ENCODE results near the gene WDR82. TPM values are rescaled to one million over a fixed set of nuclear protein-coding genes. Genes with fewer than 3 reads are reported as not detected.

Gene WDR82
- total and polyA plus RNA-seq, 2 of the 8 experiments (the other 6 are each of a cell fraction or from before 2014, with no cell fraction given): 33.5 to 82.7 TPM

GRCh38 chr3:52281981-52282801 lies 3.7 kb upstream of the WDR82 start:
- no peak overlapping the region for H2BK20ac ChIP-seq (ENCODE audit: low read length)
- no peak overlapping the region for H3K14ac ChIP-seq (ENCODE audit: insufficient read length)
- no peak for DNase-seq (ENCODE audit: low read depth in 1 of 2, low spot score in 2 of 2)
- WGBS, 2 experiments (ENCODE audit: extremely low coverage in 1 of 2, insufficient coverage in 1 of 2, insufficient read length in 1 of 2, insufficient replicate concordance in 2 of 2, low coverage in 1 of 2, low lambda C conversion rate in 2 of 2, missing lambda C conversion rate in 1 of 2): 91% methylated on average over 8 of the region's 8 CpGs; no CpG with 5 or more reads in 1 of the 2 experiments
- no peak overlapping the region for H4K91ac ChIP-seq (replicated peaks; ENCODE audit: insufficient read length, low read length)
- H3K4me1 ChIP-seq (replicated peaks in 1 of 4; ENCODE audit: control insufficient read depth in 3 of 4, insufficient read depth in 4 of 4, low read length in 3 of 4): peaks cover 0 to 3% (median 2%) of the 10 kb centered on the region in 4 experiments; a peak in 4 of 7 replicates
- no peak overlapping the region for H2BK15ac ChIP-seq (ENCODE audit: low read length)
- no peak overlapping the region for H2AK5ac ChIP-seq (ENCODE audit: low read depth, low read length)
- no peaks in the 10 kb centered on the region for H3K36me3 ChIP-seq (ENCODE audit: control insufficient read depth in 2 of 4, insufficient read depth in 4 of 4, low read length in 3 of 4)
- peaks cover 10% of the 10 kb centered on the region for H3K23me2 ChIP-seq (ENCODE audit: low read depth, low read length)
- H3K27me3 ChIP-seq (replicated peaks in 1 of 4; ENCODE audit: control insufficient read depth in 3 of 4, extremely low read depth in 1 of 4, insufficient read depth in 3 of 4, low read length in 3 of 4): no peaks in the 10 kb centered on the region
- H4K8ac ChIP-seq (ENCODE audit: extremely low read depth, insufficient read depth, low read length): no peak overlapping the region
- no peak overlapping the region for H3K4ac ChIP-seq (replicated peaks; ENCODE audit: insufficient read length, low read depth, low read length)
- H3K27ac ChIP-seq (ENCODE audit: low read depth, low read length): no peak overlapping the region
- H3K9me3 ChIP-seq (ENCODE audit: insufficient read depth in 2 of 2, low read depth in 1 of 2, low read length in 1 of 2): no peaks in the 10 kb centered on the region
- CTCF ChIA-PET (ENCODE audit: partially characterized antibody): interaction anchor here (0.9 to 2.1 kb wide), 9 partner anchors 8 to 107 kb away, joined by 3 to 5 read pairs (median 4); no protein-coding TSS in a partner anchor
- H3K79me1 ChIP-seq (ENCODE audit: low read depth, low read length): no peaks in the 10 kb centered on the region; the same call in 1 of the 2 replicates
- peaks cover 6 to 10% of the 10 kb centered on the region in 2 experiments for H3K79me2 ChIP-seq (ENCODE audit: control insufficient read depth in 1 of 2, insufficient read depth in 2 of 2, low read length in 2 of 2)
- H3K4me2 ChIP-seq (ENCODE audit: insufficient read depth in 1 of 2, low read depth in 2 of 2, low read length in 2 of 2): no peak overlapping the region
- H3K4me3 ChIP-seq (ENCODE audit: extremely low read depth in 1 of 4, insufficient read depth in 2 of 4, low read depth in 3 of 4, low read length in 4 of 4): no peak overlapping the region
- no peak overlapping the region for H2BK12ac ChIP-seq (ENCODE audit: low read depth, low read length)
- no peaks in the 10 kb centered on the region for H4K20me1 ChIP-seq (replicated peaks in 1 of 2; ENCODE audit: control insufficient read depth in 1 of 2, insufficient read depth in 2 of 2, low read length in 2 of 2)
- no peak overlapping the region for H3K23ac ChIP-seq (ENCODE audit: insufficient read length)
- no peak overlapping the region for H2AFZ ChIP-seq (ENCODE audit: low read length)
- no peak overlapping the region for H3K56ac ChIP-seq (replicated peaks; ENCODE audit: insufficient read length, low read depth, low read length)
- no peak overlapping the region for H3K18ac ChIP-seq (ENCODE audit: extremely low read depth, low read length)
- H4K5ac ChIP-seq (ENCODE audit: insufficient read length, low read depth, low read length): no peak overlapping the region
- H3K9ac ChIP-seq (replicated peaks in 1 of 4; ENCODE audit: extremely low read depth in 1 of 4, low read depth in 3 of 4, low read length in 3 of 4): no peak overlapping the region
- H2BK120ac ChIP-seq (replicated peaks; ENCODE audit: low read depth, low read length): no peak overlapping the region
- POLR2A ChIA-PET (ENCODE audit: partially characterized antibody): interaction anchor here (1.2 to 1.6 kb wide), 4 partner anchors 17 to 35 kb away, joined by 3 to 8 read pairs (median 4); no protein-coding TSS in a partner anchor
- no peak for FAIRE-seq
- H2BK5ac ChIP-seq (ENCODE audit: low read depth, low read length): no peak overlapping the region
- no peak for TF ChIP-seq EP300 (IDR thresholded peaks at IDR 0.05; ENCODE audit: borderline replicate concordance in 1 of 2, low read depth in 2 of 2, low read length in 2 of 2)
- no peak for TF ChIP-seq POU5F1 (IDR thresholded peaks at IDR 0.05; ENCODE audit: low read depth, low read length)
- TF ChIP-seq TCF12 (IDR thresholded peaks at IDR 0.05; ENCODE audit: low read depth, low read length): no peak
- TF ChIP-seq TEAD4 (IDR thresholded peaks at IDR 0.05; ENCODE audit: low read depth, low read length): no peak
- TF ChIP-seq POLR2AphosphoS5 (IDR thresholded peaks at IDR 0.05; ENCODE audit: low read depth, low read length): no peak
- TF ChIP-seq CEBPB (IDR thresholded peaks at IDR 0.05; ENCODE audit: low read depth, low read length): no peak
- no peak for TF ChIP-seq KDM5A (IDR thresholded peaks at IDR 0.05; ENCODE audit: low read length)
- TF ChIP-seq EZH2 (IDR thresholded peaks at IDR 0.05; ENCODE audit: low read depth, low read length, severe bottlenecking): no peak
- TF ChIP-seq CHD2 (IDR thresholded peaks at IDR 0.05; ENCODE audit: low read length): no peak
- TF ChIP-seq SIN3A (conservative IDR thresholded peaks at IDR 0.05 in 1 of 2, IDR thresholded peaks at IDR 0.05 in 1 of 2; ENCODE audit: low read depth in 1 of 2, low read length in 2 of 2): no peak
- TF ChIP-seq KDM4A (IDR thresholded peaks at IDR 0.05; ENCODE audit: low read depth, low read length, severe bottlenecking): no peak
- TF ChIP-seq CTBP2 (IDR thresholded peaks at IDR 0.05; ENCODE audit: borderline replicate concordance, insufficient read depth, insufficient read length, low read length): no peak
